ENCODE results near the gene DNAJC4. TPM values are rescaled to one million over a fixed set of nuclear protein-coding genes. Genes with fewer than 3 reads are reported as not detected.

The DNAJC4 gene
- total RNA-seq, 1 donor from 2014 or later, result 13.5 TPM

- no peak for DNase-seq (ENCODE audit: low spot score)
These were observed 22.1 kb upstream of the DNAJC4 start for GRCh38 chr11:64208086-64208795.

GRCh38 chr11:64208796-64209562 is 21.4 kb upstream of the DNAJC4 start:
- no peak for DNase-seq (ENCODE audit: low spot score)

GRCh38 chr11:64209563-64209843 is 20.8 kb upstream of the DNAJC4 start:
- DNase-seq (ENCODE audit: low spot score), result no peak

- DNase-seq (ENCODE audit: low spot score), result no peak
These were observed 19.9 kb upstream of the DNAJC4 start for GRCh38 chr11:64210301-64211020.

GRCh38 chr11:64211181-64211872 is 19.0 kb upstream of the DNAJC4 start:
- no peak for DNase-seq (ENCODE audit: low spot score)

- DNase-seq (ENCODE audit: low spot score), result no peak
These were observed 13.5 kb upstream of the DNAJC4 start for GRCh38 chr11:64216879-64217278.

- no peak for DNase-seq (ENCODE audit: low spot score)
These were observed 11.6 kb upstream of the DNAJC4 start for GRCh38 chr11:64218628-64219353.

GRCh38 chr11:64219354-64219684 is 11.0 kb upstream of the DNAJC4 start:
- no peak for DNase-seq (ENCODE audit: low spot score)

GRCh38 chr11:64219755-64220154 is 10.6 kb upstream of the DNAJC4 start:
- DNase-seq (ENCODE audit: low spot score), result no peak

GRCh38 chr11:64220271-64220670 is 10.1 kb upstream of the DNAJC4 start:
- DNase-seq (ENCODE audit: low spot score), result no peak

- DNase-seq (ENCODE audit: low spot score), result no peak
These were observed 9.6 kb upstream of the DNAJC4 start for GRCh38 chr11:64220798-64221197.

GRCh38 chr11:64222651-64223000 is 7.7 kb upstream of the DNAJC4 start:
- DNase-seq (ENCODE audit: low spot score), result no peak

GRCh38 chr11:64223001-64223651 is 7.2 kb upstream of the DNAJC4 start:
- DNase-seq (ENCODE audit: low spot score), result no peak

- no peak for DNase-seq (ENCODE audit: low spot score)
These were observed 6.0 kb upstream of the DNAJC4 start for GRCh38 chr11:64224151-64224890.

GRCh38 chr11:64224891-64225607 is 5.3 kb upstream of the DNAJC4 start:
- DNase-seq (ENCODE audit: low spot score), result no peak

GRCh38 chr11:64225608-64226506 is 4.5 kb upstream of the DNAJC4 start, which contains the start of the genes NUDT22 and TRPT1:
Gene NUDT22 (plus strand): TSS chr11:64226274. CDS start chr11:64226653, 379 bp downstream.
Gene TRPT1 (minus strand): TSS chr11:64226186. CDS start chr11:64225860, 326 bp downstream.
- DNase-seq (ENCODE audit: low spot score), result peak; percentile 90

- DNase-seq (ENCODE audit: low spot score), result no peak
These were observed 3.8 kb upstream of the DNAJC4 start for GRCh38 chr11:64226507-64227051.

- no peak for DNase-seq (ENCODE audit: low spot score)
These were observed 2.9 kb upstream of the DNAJC4 start for GRCh38 chr11:64227405-64227956.

Data from umbilical cord (tissue), 2 donors.